Lower lobe of right lung (tissue), 2 donors: ENCODE results near the gene MBNL2. TPM values are rescaled to one million over a fixed set of nuclear protein-coding genes. Genes with fewer than 3 reads are reported as not detected.
A peak's percentile ranks its signal among the peaks of the same experiment; 100 is the strongest.

ENCODE experiments used
- ATAC-seq, 2 donors: fragments of 200-7000 bp; cut with Tn5 transposase; one replicate each; pipeline ENCODE4 v1.9.1; 2020 to 2022; ENCODE audit warnings: mild to moderate bottlenecking in 2 of 2, moderate library complexity in 2 of 2
- DNase-seq: peaks from one replicate; pipeline ENCODE4 v3.0.0-alpha.2; 2020
- H3K27ac ChIP-seq: fragments of 200-600 bp; one replicate; pipeline ENCODE4 v1.8.0; 2022
- H3K27me3 ChIP-seq: fragments of 200-600 bp; one replicate; pipeline ENCODE4 v1.8.0; 2022; ENCODE audit warnings: low read depth
- H3K36me3 ChIP-seq: fragments of 200-600 bp; one replicate; pipeline ENCODE4 v1.8.0; 2022; ENCODE audit warnings: mild to moderate bottlenecking
- H3K4me1 ChIP-seq: fragments of 200-600 bp; one replicate; pipeline ENCODE4 v1.8.0; 2022
- H3K4me3 ChIP-seq: fragments of 200-600 bp; one replicate; pipeline ENCODE4 v1.8.0; 2022; ENCODE audit warnings: mild to moderate bottlenecking
- H3K9me3 ChIP-seq: fragments of 200-600 bp; one replicate; pipeline ENCODE4 v1.8.0; 2022
- intact Hi-C: fragments of 100-400 bp; cut with DNase I; formaldehyde crosslinking; loops from one replicate; pipeline ENCODE4 v1.11.0; 2022
- total RNA-seq: library from RNA; stranded (reverse); fragmentation: NEBNext Ultra II Directional; extraction: Animal tissue kit (Norgen Biotek cat#: 25700); gene quantifications from one replicate; pipeline ENCODE4 v1.2.1, GENCODE V29; 2021
- TF ChIP-seq, protein P1 (sequence below): fragments of 200-600 bp; IDR thresholded peaks from one replicate; pipeline ENCODE4 v1.8.0; 2022; ENCODE audit warnings: antibody characterized with exemption, mild to moderate bottlenecking
- donor health status: DM: no; HTN: yes; CAD: no; lungs with severe emphysema.

The MBNL2 gene
- total RNA-seq, 1 donor from 2014 or later = 58.2 TPM

DNA sequence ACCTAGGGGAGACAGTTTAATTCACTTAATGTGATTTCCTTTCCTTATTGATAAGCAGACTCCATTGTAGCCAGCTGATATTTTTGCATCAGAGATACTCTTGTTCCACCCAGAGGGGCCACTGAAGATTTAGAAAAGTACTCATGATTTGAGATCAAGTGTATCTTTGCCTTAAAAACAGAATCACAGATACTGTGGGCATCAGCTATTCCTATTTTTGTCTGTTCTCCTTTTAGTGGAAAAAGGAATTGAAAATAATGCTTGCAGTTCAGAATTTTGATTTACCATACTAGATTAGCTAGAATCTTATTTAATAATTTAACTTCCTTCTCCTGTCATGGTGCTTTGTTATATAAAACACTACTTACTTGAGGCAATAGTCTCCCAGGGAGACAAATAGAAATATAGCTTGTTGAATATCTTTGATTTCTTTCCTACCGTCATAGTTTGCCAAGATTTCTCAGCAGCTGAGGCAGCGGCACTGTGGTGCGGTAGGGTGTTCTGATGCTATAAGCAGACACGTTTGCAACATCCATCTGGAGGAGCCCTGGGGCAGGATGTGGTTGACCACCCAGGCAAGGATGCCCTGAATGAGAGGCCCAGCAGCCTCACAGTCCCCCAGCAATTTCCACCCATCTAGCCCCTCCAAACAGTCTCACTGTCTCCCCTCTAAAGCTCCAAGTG is 164.8 kb downstream of the MBNL2 start:
- intact Hi-C loops = no loop called here
- Histone ChIP-seq H3K36me3 (peaks cover 21% of the 10 kb centered on the region), H3K4me3 (no peak overlapping the region), H3K4me1 (peaks cover 27% of the 10 kb centered on the region), H3K27me3 (no peaks in the 10 kb centered on the region), H3K27ac (peak overlapping the region; percentile 33), H3K9me3 (no peaks in the 10 kb centered on the region)
- TF ChIP-seq, protein P1, sequence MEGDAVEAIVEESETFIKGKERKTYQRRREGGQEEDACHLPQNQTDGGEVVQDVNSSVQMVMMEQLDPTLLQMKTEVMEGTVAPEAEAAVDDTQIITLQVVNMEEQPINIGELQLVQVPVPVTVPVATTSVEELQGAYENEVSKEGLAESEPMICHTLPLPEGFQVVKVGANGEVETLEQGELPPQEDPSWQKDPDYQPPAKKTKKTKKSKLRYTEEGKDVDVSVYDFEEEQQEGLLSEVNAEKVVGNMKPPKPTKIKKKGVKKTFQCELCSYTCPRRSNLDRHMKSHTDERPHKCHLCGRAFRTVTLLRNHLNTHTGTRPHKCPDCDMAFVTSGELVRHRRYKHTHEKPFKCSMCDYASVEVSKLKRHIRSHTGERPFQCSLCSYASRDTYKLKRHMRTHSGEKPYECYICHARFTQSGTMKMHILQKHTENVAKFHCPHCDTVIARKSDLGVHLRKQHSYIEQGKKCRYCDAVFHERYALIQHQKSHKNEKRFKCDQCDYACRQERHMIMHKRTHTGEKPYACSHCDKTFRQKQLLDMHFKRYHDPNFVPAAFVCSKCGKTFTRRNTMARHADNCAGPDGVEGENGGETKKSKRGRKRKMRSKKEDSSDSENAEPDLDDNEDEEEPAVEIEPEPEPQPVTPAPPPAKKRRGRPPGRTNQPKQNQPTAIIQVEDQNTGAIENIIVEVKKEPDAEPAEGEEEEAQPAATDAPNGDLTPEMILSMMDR = no peak
- ATAC-seq (peak; percentile 48 to 82), DNase-seq (peak; percentile 69)

DNA sequence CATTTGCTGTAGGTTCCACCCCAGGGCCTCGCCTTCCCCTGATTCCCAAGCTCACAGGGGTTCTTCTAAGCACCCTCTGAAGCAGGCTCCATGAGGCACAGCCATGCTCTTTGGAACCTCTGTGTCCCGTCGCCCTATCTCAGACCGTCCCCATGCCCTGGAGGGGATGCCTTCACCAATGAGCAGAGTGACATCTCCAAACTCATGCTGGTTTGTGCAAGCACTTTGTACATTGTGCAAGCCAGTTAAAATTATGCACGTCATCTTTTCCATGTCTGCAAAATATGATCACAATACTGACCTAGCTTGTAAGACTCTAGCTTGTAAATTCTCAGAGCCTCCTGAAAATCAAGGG is 165.3 kb downstream of the MBNL2 start:
- intact Hi-C loops = no loop called here
- Histone ChIP-seq H3K27ac (peak overlapping the region; percentile 33), H3K4me1 (peaks cover 27% of the 10 kb centered on the region), H3K36me3 (peaks cover 26% of the 10 kb centered on the region), H3K4me3 (no peak overlapping the region), H3K27me3 (no peaks in the 10 kb centered on the region), H3K9me3 (no peaks in the 10 kb centered on the region)
- TF ChIP-seq, protein P1 = no peak
- ATAC-seq (peak; percentile 29 to 67), DNase-seq (no peak)

DNA sequence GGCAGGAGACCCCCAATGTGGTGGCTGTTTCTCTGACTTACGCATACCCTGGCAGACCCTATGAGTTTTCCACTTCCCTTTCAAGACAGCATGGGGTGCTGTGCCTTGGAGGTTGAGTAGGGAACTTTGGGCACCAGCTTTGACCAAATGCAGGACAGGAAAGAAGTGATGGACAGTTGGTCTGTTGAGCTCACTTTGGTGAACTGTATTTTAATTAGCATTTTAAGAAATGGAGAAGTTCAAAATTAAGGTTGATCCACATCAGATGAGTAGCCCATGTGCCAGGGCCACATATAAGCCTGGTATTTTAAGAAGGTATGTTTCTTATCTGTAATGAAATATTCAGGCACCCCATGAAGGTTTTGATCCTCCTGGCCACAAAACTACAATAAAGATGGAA is 165.8 kb downstream of the MBNL2 start:
- H3K36me3 ChIP-seq = peaks cover 30% of the 10 kb centered on the region

DNA sequence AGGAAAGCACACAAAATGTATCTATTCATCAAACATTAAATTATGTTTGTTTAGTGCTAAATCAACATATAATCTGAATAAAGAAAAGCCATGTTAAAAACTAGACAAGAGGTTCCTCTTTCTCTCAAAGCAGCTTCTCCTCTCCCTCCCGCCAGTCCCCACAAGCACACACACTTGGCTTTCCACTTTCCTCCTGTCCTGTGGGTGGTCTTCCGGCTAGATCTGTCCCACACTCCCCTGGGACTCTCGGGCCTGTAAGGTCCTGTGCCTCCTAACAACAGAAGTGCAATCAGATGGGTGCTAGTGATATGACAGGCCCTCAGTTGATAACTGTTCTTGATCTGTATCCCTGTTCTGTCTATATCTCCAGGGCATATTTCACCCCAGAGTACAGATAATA is 166.2 kb downstream of the MBNL2 start:
- Histone ChIP-seq H3K4me1 (peaks cover 27% of the 10 kb centered on the region), H3K9me3 (no peaks in the 10 kb centered on the region), H3K36me3 (peaks cover 30% of the 10 kb centered on the region), H3K4me3 (no peak overlapping the region), H3K27ac (peak overlapping the region; percentile 33), H3K27me3 (no peaks in the 10 kb centered on the region)
- intact Hi-C loops = no loop called here
- TF ChIP-seq, protein P1 = no peak
- ATAC-seq (no peak), DNase-seq (no peak)

More for the DNA sequence above, 165.8 kb downstream of the MBNL2 start:
- peak overlapping the region; percentile 33 for H3K27ac ChIP-seq
- H3K27me3 ChIP-seq = no peaks in the 10 kb centered on the region
- TF ChIP-seq, protein P1 = no peak
- H3K4me3 ChIP-seq = no peak overlapping the region
- intact Hi-C loops = no loop called here
- ATAC-seq (peak in 1 of 2 donors; percentile 14), DNase-seq (no peak)
- H3K9me3 ChIP-seq = no peaks in the 10 kb centered on the region
- peaks cover 27% of the 10 kb centered on the region for H3K4me1 ChIP-seq

- TF ChIP-seq, protein P1 = no peak
- no peak overlapping the region for H3K27ac ChIP-seq
- H3K4me1 ChIP-seq = peaks cover 5% of the 10 kb centered on the region
- H3K9me3 ChIP-seq = no peaks in the 10 kb centered on the region
- DNase-seq (no peak), ATAC-seq (no peak)
- H3K4me3 ChIP-seq = no peak overlapping the region
- intact Hi-C loops = no loop called here
- no peaks in the 10 kb centered on the region for H3K27me3 ChIP-seq
- peaks cover 36% of the 10 kb centered on the region for H3K36me3 ChIP-seq
Measured at GRCh38 chr13:97390941-97391600, 168.9 kb downstream of the MBNL2 start.
